ENCODE data around the gene MT1X.

MT1X gene

GRCh38 chr16:56732832-56733231 lies 50.6 kb downstream of the MT1X start:
- TF ChIP-seq CTCF (IDR thresholded peaks at IDR 0.05; ENCODE audit: unreplicated experiment in 3 of 3) = no peak
- no peaks in the 10 kb centered on the region for H3K9me3 Mint-ChIP-seq
- peaks cover 11% of the 10 kb centered on the region for H3K4me1 Mint-ChIP-seq
- no peak overlapping the region for H3K27ac Mint-ChIP-seq
- peaks cover 11% of the 10 kb centered on the region for H3K36me3 Mint-ChIP-seq (ENCODE audit: low read depth)
- H3K27me3 Mint-ChIP-seq (ENCODE audit: low read depth) = no peaks in the 10 kb centered on the region
- no peak overlapping the region for H3K4me3 Mint-ChIP-seq
